ENCODE results near the gene LPP. TPM values are rescaled to one million over a fixed set of nuclear protein-coding genes. Genes with fewer than 3 reads are reported as not detected.

The LPP gene
- total and polyA plus RNA-seq, 9 of the 15 experiments (the other 6 are each of a cell fraction or from before 2014, with no cell fraction given), result 0.07 to 0.18 TPM; not detected in 7

GRCh38 chr3:188176884-188177283, 22.9 kb downstream of the LPP start:
- ChIA-PET CTCF (ENCODE audit: low intra/inter-chr PET ratio) (no interaction called here), POLR2A (no interaction called here)
- BruUV-seq (replicated peaks), result no TSS peak
- in situ Hi-C loops (cut with MboI), result no loop called here
- Histone ChIP-seq H3K79me2 (ENCODE audit: control insufficient read depth, insufficient read depth, low read length) (no peaks in the 10 kb centered on the region), H3K27ac (ENCODE audit: extremely low read depth, low read depth, low read length) (no peak overlapping the region), H3K9ac (ENCODE audit: insufficient read depth in 1 of 2, low read depth in 2 of 2, low read length in 2 of 2) (no peak overlapping the region), H3K9me1 (ENCODE audit: control insufficient read depth, insufficient read depth, low read length) (no peaks in the 10 kb centered on the region), H4K20me1 (replicated peaks; ENCODE audit: control insufficient read depth, insufficient read depth, low read length) (no peaks in the 10 kb centered on the region), H3K36me3 (ENCODE audit: control insufficient read depth, insufficient read depth, low read length) (no peaks in the 10 kb centered on the region), H3K9me3 (replicated peaks; ENCODE audit: control insufficient read depth, insufficient read depth, low read depth, low read length) (no peaks in the 10 kb centered on the region), H3K27me3 (ENCODE audit: control insufficient read depth in 2 of 2, insufficient read depth in 2 of 2, low read length in 2 of 2) (0 out of 5 replicates have a peak, but pooled peaks cover 0 to 5% of the 10 kb centered on the region in 2 experiments), H3K4me3 (no peak overlapping the region), H2AFZ (ENCODE audit: low read depth, low read length) (no peak overlapping the region), H3K4me1 (replicated peaks in 1 of 2; ENCODE audit: control insufficient read depth in 2 of 2, insufficient read depth in 2 of 2, low read length in 2 of 2) (no peaks in the 10 kb centered on the region), H3K4me2 (ENCODE audit: insufficient read depth, low read length) (no peak overlapping the region)
- no peak for FAIRE-seq
- no peak for DNase-seq (ENCODE audit: extremely low read depth in 1 of 4, low spot score in 3 of 4)
- ATAC-seq, result no peak
- WGBS (ENCODE audit: insufficient coverage, low coverage, missing lambda C conversion rate), result 0% methylated on average over 2 of the region's 2 CpGs
- intact Hi-C loops (cut with micrococcal nuclease), result no loop called here
- TF ChIP-seq SMAD4 (CRISPR knock-in tag; conservative IDR thresholded peaks at IDR 0.05) (no peak), TCFL5 (CRISPR knock-in tag; conservative IDR thresholded peaks at IDR 0.05) (no peak), BRD4 (IDR thresholded peaks at IDR 0.05) (no peak), NKRF (IDR thresholded peaks at IDR 0.05; ENCODE audit: borderline replicate concordance) (no peak), POLR2A (conservative IDR thresholded peaks at IDR 0.05) (no peak), CCNT2 (IDR thresholded peaks at IDR 0.05; ENCODE audit: borderline replicate concordance, extremely low read depth, insufficient read length, low read depth, low read length) (no peak), RFX1 (IDR thresholded peaks at IDR 0.05) (no peak), UBTF (IDR thresholded peaks at IDR 0.05; ENCODE audit: borderline replicate concordance in 1 of 2, low read depth in 2 of 2, low read length in 2 of 2) (no peak), TRIM25 (IDR thresholded peaks at IDR 0.05; ENCODE audit: borderline replicate concordance) (no peak), SFPQ (IDR thresholded peaks at IDR 0.05; ENCODE audit: low read depth, low read length) (no peak), HNRNPLL (IDR thresholded peaks at IDR 0.05; ENCODE audit: low read depth, low read length, poor library complexity, severe bottlenecking) (no peak), ARID3A (IDR thresholded peaks at IDR 0.05; ENCODE audit: borderline replicate concordance, low read depth, low read length) (no peak)

All from K562 (cell line).